G401 (cell line): ENCODE measurements around the gene RFC4. TPM values are rescaled to one million over a fixed set of nuclear protein-coding genes. Genes with fewer than 3 reads are reported as not detected.
"Not testable (repeated sequence)": the region's sequence is repeated elsewhere in the genome, so short reads cannot be mapped to it uniquely, and the experiment has no call there.

Experiments
- DNase-seq: peaks from one replicate; pipeline ENCODE4 v3.0.0-alpha.2; 2015; ENCODE audit warnings: low spot score
- in situ Hi-C: cut with HindIII; loops from 2 replicates; pipeline ENCODE4 v1.10.0; 2016; ENCODE audit warnings: low sequenced_read_pairs, mixed read lengths
- total RNA-seq: library from RNA; depleted of rRNA; stranded (reverse); fragments of >200 nt; shearing (Covaris generic); gene quantifications from 2 replicates; pipeline ENCODE4 v1.2.3, GENCODE V29; 2014; rRNA removed

RFC4 gene, protein sequence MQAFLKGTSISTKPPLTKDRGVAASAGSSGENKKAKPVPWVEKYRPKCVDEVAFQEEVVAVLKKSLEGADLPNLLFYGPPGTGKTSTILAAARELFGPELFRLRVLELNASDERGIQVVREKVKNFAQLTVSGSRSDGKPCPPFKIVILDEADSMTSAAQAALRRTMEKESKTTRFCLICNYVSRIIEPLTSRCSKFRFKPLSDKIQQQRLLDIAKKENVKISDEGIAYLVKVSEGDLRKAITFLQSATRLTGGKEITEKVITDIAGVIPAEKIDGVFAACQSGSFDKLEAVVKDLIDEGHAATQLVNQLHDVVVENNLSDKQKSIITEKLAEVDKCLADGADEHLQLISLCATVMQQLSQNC
- total RNA-seq = 53.7 and 76.8 TPM in 2 replicates

DNA sequence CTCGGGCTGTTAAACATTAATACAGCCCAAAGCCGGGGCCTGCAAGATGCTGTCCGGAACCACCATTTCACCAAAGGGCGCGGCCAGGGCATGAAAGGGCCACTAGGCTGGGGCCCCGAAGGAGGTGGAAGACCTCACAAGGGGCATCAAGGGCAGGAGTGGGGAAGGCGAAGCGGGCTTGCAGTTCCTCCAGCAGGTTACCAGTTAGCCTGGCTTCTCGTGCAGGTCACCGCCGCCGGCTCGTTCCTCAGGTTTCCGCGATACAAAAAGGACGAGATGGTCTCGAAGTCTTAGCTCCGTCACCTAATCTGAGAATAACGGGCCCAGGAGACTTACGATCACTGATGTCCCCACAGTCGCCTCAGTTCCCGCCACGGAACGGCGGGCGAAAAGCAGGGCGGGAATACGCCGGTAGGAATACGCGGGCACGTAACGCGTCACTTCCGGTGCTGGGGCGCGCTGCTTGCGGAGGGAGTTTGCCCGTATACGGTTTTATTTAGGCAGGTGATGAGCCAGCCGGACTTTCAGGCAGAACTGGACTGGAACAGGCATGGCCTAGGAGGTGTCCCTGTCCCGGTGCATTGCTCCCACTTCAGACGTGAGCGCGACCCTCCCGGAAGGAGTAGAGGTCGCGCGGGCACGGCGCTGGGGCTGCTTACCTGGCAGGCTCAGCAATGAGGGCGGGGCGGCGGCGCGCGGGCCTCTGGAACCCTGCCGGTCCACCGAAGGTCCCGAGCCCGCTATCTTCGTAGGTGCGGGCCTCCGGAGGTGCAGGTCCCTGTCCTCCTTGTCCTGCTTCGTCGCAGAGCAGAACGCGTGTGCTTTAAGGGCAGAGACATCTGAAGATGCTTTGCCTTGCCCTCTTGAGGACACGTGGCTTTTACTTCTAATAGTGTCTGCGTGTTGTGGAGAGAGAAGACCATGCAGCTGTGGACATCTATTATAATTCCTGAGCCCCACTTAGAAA is at the start of gene RFC4:
Gene RFC4, minus strand, starts transcription at position 394 of the 967 bp plus-strand sequence. CDS start 1,769 bp downstream, outside the sequence.
- peak; percentile 89 for DNase-seq
- in situ Hi-C loops = no loop called here

DNA sequence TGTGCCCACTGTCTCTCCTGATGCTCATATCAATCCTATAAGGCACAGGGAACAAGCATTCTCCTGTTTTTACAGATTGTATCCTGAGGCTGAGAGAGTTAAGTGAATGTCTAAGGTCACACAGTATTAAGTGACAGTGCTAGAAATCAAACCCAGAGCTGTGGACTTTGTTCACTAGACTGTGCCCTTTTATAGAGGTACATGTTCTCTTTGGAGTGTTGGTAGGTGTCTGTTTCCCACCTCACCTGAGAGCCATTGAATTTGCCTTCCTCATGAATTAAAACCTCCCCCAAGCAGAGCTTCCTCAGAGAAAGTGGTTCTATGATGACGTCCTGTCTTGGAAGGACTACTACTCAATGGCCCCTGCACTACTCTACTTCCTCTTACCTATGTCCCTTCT is 48.7 kb upstream of the RFC4 start:
- in situ Hi-C loops = no loop called here
- DNase-seq = no peak

DNA sequence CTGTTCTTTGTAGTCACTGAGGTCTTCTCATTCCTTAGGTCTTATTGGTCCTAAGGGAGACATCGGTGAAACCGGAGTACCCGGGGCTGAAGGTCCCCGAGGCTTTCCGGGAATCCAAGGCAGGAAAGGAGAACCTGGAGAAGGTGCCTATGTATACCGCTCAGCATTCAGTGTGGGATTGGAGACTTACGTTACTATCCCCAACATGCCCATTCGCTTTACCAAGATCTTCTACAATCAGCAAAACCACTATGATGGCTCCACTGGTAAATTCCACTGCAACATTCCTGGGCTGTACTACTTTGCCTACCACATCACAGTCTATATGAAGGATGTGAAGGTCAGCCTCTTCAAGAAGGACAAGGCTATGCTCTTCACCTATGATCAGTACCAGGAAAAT is 47.9 kb upstream of the RFC4 start:
- in situ Hi-C loops = no loop called here
- DNase-seq = no peak

GRCh38 chr3:186852994-186853393 is 46.7 kb upstream of the RFC4 start:
- in situ Hi-C loops = no loop called here
- no peak for DNase-seq

- DNase-seq, in situ Hi-C loops: not testable (repeated sequence)
These were observed 45.6 kb upstream of the RFC4 start for GRCh38 chr3:186851835-186852234.

DNA sequence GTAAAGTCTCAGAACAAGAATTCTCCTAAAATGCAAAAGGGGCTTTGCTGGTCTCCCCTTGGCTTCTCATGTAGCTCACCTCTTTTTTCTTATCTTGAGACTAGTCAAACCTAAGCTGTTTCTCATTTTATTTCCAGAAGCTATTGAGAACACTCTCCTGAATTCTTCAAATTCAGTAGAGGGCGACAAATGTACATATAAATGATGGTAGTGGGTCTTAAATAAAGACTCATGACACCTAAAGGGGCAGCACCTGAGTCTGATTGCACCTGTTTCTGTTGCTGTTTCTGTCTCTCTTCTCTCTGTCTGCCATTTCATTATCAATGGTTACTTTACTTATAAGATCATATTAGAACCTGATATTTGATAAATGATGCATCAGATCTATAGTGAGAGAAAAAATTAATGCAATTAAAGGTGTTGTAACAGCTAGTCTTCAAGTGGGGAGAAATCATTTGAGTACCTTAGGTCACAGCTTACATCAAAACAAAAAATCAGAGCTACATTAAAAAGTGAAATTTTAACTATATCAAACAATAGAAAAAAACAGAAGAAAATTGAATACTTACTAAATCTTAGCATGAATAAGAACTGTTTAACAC is 43.2 kb upstream of the RFC4 start:
- DNase-seq = peak; percentile 15
- in situ Hi-C loops = no loop called here

- in situ Hi-C loops = no loop called here
- no peak for DNase-seq
These were observed 41.2 kb upstream of the RFC4 start for GRCh38 chr3:186847437-186847836.

GRCh38 chr3:186845756-186846155 is 39.5 kb upstream of the RFC4 start:
- DNase-seq = no peak
- in situ Hi-C loops = no loop called here

- in situ Hi-C loops = no loop called here
- no peak for DNase-seq
These were observed 38.6 kb upstream of the RFC4 start for GRCh38 chr3:186844908-186845307.

DNA sequence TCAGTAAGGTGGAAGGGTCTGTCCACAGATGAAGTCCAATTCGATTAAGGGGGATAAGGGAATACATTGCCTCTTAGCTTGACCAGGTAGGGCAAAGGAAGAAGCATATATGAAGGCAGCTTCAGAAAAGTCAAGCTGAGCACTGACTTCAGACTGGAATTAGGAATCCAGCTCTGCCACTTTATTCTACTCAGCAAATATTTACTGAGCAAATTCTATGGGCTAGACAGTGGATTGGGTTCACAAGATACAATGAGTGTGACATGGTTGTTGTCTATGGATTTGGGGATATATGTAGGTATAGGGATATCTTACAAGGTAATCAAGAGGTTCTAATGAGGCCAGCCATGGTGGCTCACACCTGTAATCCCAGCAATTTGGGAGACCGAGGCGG is 36.8 kb upstream of the RFC4 start:
- no peak for DNase-seq
- in situ Hi-C loops = no loop called here

DNA sequence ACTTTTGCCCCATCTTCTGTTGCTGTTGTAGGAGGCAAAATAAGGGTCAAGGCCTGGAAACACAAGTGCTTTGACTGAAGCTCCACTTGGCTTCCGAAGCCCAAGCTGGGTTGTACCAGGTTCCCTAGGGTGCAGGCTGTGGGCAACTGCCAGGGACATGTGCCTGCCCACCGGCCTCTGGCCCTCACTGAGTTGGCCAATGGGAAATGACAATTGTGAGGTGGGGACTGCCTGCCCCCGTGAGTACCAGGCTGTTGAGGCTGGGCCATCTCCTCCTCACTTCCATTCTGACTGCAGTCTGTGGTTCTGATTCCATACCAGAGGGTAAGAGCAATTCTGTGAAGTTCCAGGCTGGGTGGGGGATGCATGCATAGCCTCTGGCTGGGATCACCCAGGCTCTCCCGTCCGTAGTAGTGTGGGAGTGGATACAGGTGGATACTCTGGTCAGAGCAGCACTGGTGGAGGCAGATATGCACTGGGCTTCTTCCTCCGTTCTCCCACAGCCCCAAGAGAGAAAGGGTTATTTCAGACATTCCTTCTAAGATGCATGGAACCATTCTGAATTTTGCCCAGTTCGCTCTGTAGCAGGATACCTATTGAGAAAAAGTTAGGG is 36.2 kb upstream of the RFC4 start, which contains the start of gene ADIPOQ:
Gene ADIPOQ, plus strand, starts transcription at position 285 of the 613 bp plus-strand sequence. CDS start 10,349 bp downstream, outside the sequence.
- no peak for DNase-seq
- in situ Hi-C loops = no loop called here

DNA sequence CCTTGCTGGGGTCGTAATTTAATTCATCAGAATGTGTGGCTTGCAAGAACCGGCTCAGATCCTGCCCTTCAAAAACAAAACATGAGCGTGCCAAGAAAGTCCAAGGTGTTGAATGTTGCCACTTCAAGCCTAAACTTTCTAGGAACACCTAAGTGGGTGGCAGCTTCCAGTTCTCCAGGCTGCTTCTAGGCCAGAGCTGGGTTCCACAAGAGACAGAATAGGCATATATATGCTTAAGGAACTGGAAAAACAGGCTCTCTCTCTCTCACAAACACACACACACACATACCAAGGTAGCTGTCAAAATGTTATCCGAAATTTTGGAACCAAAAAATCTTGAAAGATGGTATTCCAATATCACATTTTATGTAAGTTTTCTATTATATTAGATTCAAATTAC is 35.3 kb upstream of the RFC4 start:
- DNase-seq = no peak
- in situ Hi-C loops = no loop called here

GRCh38 chr3:186839874-186840641 is 33.8 kb upstream of the RFC4 start:
- DNase-seq = no peak
- in situ Hi-C loops = no loop called here

GRCh38 chr3:186832276-186832675 is 26.0 kb upstream of the RFC4 start:
- in situ Hi-C loops = no loop called here
- no peak for DNase-seq

GRCh38 chr3:186831798-186832197 is 25.5 kb upstream of the RFC4 start:
- in situ Hi-C loops = no loop called here
- DNase-seq = no peak

- DNase-seq = peak; percentile 12
These were observed 22.1 kb upstream of the RFC4 start for GRCh38 chr3:186828340-186828739.

DNA sequence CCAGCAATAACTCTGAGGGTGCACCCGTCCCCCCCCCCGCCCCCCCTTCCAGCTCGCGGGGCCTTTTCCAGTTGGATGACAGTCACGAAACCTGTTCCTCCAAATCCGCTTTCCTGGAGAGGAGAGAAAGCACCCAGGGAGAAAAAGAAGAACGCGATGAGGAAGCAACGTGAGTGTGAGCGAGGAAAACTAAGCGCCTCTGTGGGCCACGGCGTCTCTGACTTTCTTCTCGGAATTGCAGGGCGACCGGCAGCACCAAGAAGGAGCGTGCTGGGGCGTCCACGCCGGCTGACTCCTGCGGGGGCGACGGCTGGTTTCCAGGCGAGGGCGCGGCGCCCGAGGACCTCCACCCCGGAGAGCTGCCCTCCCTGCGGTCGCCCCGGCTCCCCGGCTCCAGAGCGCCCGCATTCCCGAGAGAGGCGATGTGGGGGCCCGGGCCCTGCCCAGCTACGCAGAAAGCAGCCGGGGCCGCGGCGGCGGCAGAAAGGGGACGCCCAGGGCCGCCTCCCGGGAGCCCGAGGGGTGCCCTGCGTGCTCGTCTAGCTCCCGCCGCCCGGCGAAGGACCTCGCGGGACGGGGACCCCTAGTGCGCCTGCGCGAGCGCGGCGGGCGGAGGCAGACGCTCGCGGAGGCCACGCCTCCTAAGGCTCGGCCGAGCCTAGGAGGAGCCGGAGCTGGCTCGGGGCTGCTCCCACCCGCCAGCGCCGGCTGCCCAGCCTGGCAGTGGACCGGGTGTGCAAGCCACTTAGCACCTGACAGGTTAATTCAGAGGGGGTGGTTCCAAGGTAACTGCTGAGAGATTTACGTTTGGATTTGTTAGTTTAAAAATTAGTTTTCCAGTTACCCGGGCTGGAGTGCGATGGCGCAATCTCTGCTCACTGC is 20.9 kb upstream of the RFC4 start:
- DNase-seq = peak; percentile 86
- in situ Hi-C loops = no loop called here

More at GRCh38 chr3:186828340-186828739, 22.1 kb upstream of the RFC4 start:
- in situ Hi-C loops = no loop called here
